Ureter (tissue), 1 donor: Measurements from ENCODE around the gene EVC. TPM values are rescaled to one million over a fixed set of nuclear protein-coding genes. Genes with fewer than 3 reads are reported as not detected.

Source experiments
- DNase-seq: peaks from one replicate; pipeline ENCODE4 v3.0.0-alpha.2; 2020; ENCODE audit warnings: low spot score
- total RNA-seq: library from RNA; stranded (reverse); gene quantifications from one replicate; pipeline ENCODE4 v1.2.4, GENCODE V29; 2023
- donor health status: DM: yes; HTN: yes; CAD: no.

The EVC gene
- total RNA-seq: 24.1 TPM

DNA sequence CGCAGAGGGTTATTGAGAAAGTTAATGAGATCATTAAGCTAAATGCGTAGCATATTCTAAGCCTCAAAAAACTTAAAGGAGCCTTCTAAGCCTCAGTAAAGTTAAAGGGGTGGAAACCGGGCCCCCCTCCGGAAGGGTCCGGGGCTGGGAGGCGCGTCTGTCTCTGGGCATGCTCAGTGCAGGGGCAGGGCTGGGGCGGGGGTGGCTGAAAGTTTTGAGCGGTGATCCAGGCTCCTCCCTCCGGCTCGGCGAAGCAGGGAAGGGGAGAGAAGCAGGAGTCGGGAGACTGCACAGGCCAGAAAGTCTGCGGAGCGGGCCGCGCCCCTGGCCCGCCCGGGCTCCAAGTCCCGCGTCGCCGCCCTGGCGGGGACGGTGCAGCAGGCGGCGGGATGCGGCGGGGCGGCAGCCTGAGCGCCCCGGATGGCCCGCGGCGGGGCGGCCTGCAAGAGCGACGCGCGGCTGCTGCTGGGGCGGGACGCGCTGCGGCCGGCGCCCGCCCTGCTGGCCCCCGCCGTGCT lies at the start of gene EVC:
TSS of gene EVC (plus strand) at position 241 of the 518 bp plus-strand sequence. CDS start at position 421, 180 bp downstream.
- DNase-seq: peak; percentile 83

DNA sequence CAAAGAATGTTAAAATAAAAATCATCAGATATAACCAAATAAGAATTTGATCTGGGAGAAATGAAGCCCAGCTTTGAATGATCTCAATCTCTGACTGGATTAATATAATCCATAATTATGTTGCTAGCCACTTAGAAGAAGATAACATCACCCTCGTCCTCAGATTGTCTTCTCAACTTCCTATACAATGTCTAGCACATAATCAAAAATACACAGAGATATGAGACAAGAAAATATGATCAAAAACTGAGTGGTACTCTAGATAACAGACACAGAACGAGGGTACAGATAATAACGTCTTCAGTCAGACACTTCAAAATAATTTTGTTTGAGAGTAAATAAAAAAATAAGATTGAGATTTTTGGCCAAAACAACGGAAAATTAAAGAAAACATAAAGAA lies 49.8 kb upstream of the EVC start:
- DNase-seq: no peak

DNA sequence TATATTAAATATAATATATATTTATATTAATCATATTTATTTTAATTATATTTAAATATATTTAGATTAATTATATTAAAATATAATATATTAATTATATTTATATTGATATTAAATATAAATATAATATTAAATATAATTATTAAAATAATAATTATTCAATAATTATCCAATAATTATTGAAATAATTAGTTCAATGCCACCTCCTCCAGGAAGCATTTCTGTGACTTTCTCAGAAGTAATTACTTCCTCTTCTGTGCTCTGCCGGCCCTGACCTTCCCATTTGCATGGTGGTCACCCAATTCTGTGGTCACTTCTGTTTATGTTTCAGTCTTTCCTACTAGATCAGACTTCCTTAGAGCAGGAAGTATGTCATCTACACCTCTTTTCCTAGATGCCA lies 48.4 kb upstream of the EVC start:
- no peak for DNase-seq

DNA sequence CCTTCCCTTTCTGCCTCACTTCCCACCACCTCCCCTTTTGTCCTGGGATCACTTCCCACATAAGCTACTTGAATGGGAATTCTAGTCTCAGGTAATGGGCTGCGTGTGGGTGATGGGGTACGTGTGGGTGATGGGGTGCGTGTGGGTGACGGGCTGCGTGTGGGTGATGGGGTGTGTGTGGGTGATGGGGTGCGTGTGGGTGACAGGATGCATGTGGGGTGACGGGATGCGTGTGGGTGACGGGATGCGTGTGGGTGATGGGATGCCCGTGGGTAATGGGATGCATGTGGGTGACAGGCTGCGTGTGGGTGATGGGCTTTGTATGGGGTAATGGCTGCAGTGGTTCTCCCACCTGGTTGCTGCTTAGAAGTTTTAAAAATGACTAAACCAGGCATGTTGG lies 46.2 kb upstream of the EVC start:
- DNase-seq: no peak

DNA sequence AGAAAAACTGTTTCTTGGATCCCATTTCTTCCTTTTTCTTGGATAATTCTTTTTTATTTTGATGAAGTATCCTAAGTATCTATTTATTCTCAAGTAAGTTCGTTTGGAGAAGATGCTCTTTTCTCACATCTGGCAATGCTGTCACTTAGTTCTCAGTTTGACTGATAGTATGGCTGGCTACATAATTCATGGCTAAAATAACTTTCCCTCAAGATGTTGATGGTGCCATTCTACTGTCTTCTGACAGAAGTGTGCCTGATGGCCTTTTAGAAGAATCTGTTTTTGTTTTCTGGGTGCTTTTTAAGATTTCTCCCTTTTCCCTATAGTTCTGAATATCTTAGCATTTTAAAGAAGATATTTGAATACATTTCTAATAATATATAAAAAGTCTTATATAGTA lies 44.3 kb upstream of the EVC start:
- DNase-seq: no peak

DNA sequence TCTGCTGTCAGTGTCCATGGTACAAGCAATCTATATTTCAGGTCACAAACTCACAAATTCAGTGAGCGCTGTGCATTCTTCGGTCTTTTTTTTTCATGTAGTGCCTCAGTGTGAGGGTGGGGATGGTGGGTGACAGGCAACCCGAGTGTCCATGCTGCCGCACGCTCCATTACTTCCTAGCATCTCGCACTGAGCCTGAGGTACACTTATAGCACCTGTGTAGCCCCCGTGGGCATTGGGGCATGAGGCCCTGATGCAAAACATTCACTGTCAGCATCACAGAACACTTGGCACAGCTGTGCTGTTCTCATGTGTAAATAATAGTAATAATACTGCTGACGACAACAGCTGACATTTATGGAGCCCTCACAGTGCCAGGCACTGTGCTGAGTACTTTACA lies 34.2 kb upstream of the EVC start:
- no peak for DNase-seq

DNA sequence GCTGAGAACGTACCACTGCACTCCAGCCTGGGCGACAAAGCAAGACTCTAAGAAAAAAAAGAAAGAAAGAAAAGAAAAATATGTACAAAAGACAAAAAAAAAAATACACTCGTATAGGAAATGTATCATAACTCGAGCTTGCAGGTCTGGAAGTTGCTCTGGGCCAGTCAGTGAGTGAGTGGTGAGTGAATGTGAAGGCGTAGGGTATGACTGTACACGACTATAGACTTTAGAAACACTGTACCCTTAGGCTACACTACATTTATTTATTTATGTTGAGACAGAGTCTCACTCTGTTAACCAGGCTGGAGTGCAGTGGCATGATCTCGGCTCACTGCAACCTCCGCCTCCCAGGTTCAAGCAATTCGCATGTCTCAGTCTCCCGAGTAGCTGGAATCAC lies 32.0 kb upstream of the EVC start:
- no peak for DNase-seq

DNA sequence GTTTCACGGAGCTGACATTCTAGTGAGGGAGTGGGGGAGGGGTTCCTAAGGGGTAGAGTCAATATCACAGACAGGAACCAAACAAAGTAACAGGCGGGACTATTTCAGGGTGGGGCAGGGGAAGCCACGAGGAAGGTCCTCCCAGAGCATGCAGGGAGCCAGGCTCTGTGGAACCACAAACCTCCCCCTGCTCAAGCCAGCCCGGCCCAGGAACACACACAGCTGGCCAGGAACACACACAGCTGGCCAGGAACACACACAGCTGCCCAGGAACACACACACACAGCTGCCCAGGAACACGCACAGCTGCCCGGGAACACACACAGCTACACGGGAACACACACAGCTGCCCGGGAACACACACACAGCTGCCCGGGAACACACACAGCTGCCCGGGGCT lies 27.4 kb upstream of the EVC start:
- DNase-seq: no peak

DNA sequence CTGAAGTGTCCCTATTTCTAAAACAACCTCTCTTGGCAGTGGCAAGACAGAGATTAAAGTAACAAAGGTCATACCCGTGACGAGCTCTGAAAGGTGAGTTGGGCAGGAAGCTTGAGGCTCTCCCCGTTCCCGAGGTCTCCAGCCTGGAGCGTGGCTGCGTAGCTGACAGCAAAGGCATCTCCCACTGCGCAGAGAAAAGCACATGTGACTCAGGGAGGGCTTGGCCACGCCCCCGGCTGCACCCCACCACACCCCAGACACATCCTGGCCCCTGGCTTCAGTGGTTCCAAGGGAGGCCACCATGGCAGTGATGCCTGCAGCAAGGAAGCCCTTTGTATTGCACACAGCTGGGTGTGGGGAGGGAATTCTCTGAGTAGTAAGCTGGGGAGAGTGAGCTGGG lies 25.7 kb upstream of the EVC start:
- no peak for DNase-seq

DNA sequence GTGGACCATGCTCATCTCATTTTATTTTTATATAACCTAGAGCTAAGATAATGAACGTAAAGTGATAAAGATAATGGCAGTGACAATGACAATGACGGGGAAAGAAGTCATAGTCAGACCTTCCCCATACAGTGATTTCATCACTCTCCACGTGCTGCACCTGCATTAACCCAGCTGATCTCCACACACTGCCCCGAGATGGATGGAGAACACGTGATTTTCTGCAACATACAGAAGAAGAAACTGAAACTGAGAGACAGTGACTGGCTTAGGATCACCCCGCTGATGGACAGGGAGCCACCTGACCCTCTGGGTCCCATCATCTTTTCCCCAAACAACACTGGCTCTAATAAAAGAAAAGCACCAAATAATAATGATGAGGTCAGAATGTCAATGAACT lies 24.7 kb upstream of the EVC start:
- no peak for DNase-seq

DNA sequence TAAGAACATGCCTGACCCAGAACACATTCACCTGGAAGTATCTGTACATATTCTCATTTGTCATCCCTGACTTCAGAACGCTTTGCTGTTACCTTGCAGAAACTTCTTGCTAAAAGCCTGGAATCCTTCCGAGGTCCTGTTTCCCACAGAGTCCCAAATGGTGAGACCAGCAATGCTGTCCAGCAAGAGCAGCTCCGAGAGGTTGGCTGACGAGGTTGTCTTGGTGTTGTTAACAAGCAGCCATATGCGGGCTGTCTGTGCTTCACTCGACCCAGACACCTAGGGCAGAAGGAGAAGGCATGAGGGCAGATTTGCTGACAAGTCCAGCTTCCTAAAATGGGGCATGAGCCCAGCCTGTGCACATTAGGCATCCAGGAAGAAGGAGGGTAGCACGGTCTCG lies 21.9 kb upstream of the EVC start:
- no peak for DNase-seq

DNA sequence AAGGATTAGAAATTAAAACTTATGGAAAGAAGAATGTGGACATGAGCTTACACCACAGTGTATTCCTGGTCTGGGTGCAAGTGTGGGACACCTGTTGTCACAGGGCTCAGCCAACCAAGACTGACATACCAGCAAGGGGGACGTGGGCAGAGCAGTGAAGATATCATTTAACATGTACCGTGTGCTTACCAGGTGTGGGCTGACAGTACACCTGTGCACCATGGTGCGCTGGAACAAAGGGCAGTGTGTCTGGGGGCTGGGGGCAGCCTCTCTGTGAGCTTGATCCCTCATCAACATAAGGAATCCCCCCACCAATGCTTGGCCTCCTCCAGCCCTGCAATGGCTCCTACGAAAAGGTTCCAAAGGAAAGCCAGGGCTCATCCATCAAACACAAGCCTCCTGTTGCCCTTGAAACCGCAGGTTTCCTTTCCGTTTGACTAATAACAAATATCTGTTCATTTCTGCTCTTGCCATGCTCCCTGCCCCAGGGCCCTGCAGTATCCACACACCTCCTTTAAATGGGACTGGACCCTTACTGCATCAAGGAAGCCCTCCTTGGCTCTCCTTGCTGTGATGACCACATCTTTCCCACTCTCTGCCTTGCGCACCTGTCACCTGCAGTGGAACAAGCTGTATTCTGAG lies 19.4 kb upstream of the EVC start:
- no peak for DNase-seq

DNA sequence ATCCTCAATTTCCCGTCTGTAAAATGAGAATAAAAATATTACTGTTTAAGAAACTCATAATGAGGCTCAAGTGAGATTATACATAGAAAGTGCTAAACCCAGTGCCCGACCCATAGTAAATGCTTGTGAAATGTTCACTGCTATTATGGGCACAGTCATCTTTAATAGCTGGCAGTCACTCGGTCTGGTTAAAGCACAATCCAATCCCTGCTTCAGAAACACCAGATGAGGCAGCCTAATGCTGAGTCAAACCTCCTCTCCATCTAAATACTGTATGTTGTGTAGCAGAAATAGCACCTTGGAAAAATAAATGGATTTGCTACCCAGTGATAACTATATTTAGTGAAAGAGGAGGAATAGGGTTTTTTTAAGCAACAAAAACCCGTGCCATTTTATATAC lies 17.1 kb upstream of the EVC start:
- no peak for DNase-seq

DNA sequence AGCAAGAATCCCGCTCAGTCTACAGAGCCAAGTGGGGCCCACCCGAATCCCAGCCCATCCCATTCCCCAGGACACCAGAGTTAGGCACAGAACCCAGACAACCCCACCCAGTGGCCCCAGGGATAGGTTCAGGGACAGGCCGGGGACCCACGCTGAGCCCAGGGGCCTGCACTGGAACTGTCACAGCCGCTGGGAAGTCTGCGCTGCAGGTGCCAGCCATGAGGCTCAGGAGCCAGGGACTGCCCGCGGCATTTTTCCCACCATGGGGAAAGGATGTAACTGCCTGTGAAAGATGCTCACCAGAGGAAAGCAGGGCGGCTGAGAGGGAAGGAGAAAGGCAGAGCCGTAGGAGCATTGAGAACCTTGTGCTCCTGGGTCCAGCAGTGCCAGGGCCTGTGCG lies 14.7 kb upstream of the EVC start:
- DNase-seq: no peak

DNA sequence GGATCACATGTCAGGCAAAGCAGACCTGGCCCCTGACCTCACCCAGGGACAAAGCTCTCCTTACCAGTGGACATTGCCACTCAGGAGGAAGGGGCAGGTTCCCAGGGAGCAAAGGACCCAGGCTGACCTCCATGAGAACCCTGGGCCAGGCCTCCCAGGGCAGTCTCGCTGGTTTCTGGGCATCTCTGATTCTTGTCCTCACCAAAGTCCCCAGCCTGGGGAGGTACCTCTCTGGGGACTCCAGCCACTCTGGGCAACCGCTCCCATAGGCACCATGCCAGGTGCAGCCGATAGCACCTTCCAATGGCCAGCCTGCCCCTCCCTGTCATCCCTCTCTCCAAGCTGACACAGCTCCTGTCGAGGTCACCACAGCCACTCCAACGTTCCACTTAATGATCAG lies 10.5 kb upstream of the EVC start:
- no peak for DNase-seq

DNA sequence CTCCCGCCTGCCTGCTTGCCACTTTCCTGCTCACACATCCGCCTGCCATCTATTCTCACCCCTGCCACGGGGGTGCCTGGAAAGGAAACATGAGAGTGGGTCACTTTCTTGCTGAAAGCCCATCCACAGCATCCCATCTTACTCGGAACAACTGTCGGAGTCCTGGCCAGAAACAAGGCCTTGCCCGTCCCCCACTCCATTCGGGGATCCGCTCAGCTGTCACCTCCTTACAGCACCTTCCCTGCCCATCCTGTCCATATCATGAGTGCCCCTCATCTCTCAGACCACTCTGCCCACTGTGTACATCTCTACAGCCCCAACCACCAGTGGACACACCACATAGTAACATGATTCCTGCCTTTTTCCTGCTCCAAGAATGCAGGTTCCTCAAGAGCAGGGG lies 9.0 kb upstream of the EVC start:
- DNase-seq: no peak

DNA sequence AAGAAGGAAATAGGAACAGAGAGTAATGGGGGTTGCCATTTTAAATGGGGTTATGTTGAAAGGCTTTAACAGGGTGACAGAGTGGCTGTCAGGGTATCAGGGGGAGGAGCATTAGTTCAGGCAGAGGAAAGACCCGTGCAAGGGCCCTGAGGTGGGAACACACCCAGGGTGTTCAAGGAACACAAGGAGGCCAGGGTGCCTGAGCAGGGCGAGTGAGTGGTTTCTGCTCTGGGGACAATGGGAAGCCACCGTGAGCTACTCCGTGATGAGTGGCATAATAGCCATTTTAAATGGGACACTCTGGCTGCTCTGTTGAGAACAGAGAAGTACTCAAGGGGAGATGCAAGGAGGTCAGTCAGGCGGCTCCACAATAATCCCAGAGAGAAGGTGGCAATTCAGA lies 7.2 kb upstream of the EVC start:
- DNase-seq: no peak

DNA sequence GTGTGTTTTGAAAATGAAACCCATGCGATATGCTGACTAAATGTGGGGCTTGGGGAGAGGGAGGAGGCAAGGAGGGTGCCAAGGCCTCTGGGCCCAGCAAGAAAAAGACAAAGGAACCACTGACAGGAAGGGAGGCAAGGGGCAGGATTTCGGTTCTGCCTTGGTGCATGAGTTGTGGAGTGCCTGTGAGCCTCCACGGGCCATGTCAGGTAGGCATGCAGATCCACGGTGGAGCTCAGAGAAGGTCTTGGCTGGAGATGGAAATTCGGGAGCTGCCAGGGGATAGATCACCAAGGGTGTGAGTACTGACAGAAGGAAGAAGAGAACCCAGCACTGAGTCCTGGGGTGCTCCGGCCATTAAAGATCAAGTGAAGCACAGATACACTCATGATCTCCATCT lies 6.7 kb upstream of the EVC start:
- no peak for DNase-seq

DNA sequence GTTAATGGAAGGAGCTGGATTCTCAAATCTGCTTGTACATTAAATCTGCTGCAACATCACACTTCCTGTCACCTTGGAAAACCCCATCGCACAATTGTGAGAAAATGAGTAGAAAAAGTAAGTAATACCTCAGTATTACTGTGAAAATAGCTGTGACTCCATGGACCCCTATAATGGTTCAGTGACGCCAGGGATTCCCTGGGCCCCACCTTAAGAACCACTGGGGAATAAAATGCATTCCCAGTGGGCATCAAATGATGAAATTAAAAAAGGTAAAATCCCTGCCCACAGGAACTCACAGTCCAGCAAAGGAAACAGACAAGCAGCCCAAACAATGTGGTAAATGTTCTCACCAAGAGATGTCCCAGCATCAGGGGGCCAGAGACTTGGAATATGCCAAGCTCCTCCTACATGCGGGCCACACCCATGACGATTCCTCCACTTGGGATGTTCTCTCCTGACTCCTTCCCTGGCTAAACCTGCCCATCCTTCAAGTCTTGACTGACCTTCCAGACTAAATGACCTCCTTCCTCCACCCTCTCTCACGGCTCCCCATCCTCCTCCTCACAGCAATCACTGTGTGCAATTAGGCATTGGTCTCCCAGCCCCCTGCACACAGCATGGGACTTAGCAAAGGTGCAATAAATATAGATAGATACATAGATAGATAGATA lies 5.2 kb upstream of the EVC start:
- DNase-seq: no peak

DNA sequence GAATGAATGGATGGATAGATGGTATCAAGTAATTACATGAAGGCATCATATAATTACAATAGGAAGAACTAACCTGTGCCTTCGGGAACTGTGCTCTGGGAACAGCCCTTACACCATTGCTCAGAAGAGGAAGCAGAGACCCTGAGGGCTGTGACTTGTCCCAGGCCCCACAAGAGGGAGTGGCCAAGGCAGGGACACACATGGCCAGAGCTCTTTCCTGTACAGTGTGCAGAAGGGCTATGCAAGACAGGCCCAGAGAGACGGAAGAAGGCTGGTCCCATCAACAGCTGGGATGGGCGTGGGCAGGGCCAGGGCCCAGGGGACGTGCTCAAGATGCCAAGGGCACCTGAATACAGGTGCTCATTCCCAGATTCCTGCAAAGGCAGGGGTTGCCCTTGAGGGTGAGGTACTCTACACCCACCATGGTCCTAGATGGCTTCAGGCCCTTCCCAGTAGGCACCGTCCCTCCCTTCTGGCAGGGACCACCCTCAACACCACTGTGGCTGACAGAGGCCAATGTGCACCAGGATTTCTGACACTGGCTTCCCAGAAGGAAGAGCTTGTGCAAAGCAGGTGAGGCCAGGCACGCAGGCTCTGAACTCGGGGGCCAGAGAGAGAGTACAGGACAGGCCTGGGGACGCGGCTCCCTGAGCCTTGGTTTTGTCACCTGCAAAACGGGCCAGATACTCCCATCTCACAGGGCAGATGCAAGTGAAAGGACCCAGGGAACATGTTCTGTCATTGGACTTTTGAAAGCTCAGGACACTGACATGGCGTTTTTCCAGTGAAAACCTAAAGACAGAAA lies 4.3 kb upstream of the EVC start:
- DNase-seq: no peak

DNA sequence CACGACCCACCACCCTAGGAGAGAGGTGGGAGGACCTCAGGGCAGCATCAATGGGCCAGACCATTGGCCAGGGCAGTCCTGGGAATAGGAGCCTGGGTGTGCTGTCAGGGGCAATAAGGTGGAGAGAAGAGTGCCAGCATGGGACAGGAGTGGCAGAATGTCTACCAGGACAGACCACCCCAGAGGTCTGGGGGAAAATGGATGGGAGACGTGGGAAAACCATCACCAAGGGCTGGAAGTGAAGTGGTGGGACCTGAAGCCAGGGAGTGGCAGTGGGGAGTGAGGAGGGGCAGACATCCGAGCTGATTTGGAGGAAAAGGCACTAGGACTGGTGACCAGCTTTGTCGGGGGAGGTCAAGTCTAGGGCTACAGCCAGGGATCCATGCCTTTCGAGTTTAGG lies 3.6 kb upstream of the EVC start:
- no peak for DNase-seq

DNA sequence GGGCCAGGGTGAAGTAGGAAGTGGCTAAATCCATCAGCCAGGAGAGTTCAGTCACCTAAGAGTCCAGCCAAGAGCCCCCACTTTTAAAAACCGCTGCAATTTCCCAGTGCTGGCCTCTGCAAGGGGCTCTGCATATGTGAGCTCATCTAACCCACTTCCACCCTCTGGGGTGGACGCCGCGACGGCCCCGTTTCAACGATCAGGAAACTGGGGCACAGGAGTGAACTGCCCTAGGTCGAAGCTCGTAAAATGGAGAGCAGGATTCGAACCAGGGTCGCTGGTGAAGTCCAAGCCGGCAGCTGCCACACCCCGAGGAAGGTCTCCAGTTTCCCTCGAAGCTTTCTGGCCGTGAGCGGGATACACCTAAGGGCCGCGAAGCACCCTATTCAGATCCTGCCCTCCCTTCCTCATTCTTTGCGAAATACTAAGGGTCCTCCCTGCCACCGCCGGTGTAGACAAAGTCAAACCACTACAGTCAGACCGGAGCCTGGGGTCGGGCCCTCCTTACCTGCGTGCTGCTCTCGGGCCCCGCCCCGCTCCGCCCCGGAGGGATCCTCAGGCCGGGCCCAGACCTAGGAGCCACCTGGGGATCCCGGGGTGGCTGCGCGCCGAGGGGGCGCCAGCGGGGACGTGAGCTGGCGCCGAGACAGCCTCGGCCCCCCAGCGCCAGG lies 3.1 kb upstream of the EVC start:
- no peak for DNase-seq
